KMS-11 (cell line): ENCODE measurements around the gene PLAAT3.
A peak's percentile ranks its signal among the peaks of the same experiment; 100 is the strongest.
"Not testable (repeated sequence)": the region's sequence is repeated elsewhere in the genome, so short reads cannot be mapped to it uniquely, and the experiment has no call there.

Source experiments
- H2AFZ ChIP-seq: fragments of 200-600 bp; sonication (generic); 2 replicates; pipeline ENCODE4 v1.6.1; 2016; ENCODE audit warnings: antibody characterized with exemption, mixed run types, low read depth
- H3K27ac ChIP-seq: fragments of 200-600 bp; sonication (generic); 2 replicates; pipeline ENCODE4 v1.6.1; 2016; ENCODE audit warnings: mild to moderate bottlenecking, mixed run types
- H3K27me3 ChIP-seq: fragments of 200-600 bp; sonication (generic); 2 replicates; pipeline ENCODE4 v1.6.1; 2017; ENCODE audit warnings: mild to moderate bottlenecking, low read depth, mixed run types, moderate library complexity; ENCODE audit not compliant: insufficient read depth
- H3K36me3 ChIP-seq: fragments of 200-600 bp; sonication (generic); 2 replicates; pipeline ENCODE4 v1.6.1; 2017; ENCODE audit warnings: mild to moderate bottlenecking, mixed run types; ENCODE audit not compliant: insufficient read depth
- H3K4me1 ChIP-seq: fragments of 200-600 bp; sonication (generic); 2 replicates; pipeline ENCODE4 v1.6.1; 2016; ENCODE audit warnings: mild to moderate bottlenecking, low read depth, mixed run types; ENCODE audit not compliant: poor library complexity, severe bottlenecking
- H3K4me2 ChIP-seq: fragments of 200-600 bp; sonication (generic); 2 replicates; pipeline ENCODE4 v1.7.0; 2016; ENCODE audit warnings: mild to moderate bottlenecking, mixed run types
- H3K4me3 ChIP-seq: fragments of 200-600 bp; sonication (generic); IDR thresholded peaks from 2 replicates; pipeline ENCODE4 v1.6.1; 2017; ENCODE audit warnings: low read depth, low read length, mixed read lengths; ENCODE audit not compliant: insufficient read depth
- H3K79me2 ChIP-seq: fragments of 200-600 bp; sonication (generic); 2 replicates; pipeline ENCODE4 v1.6.1; 2016; ENCODE audit warnings: low read depth, mixed run types; ENCODE audit not compliant: insufficient read depth
- H3K9ac ChIP-seq: fragments of 200-600 bp; sonication (generic); 2 replicates; pipeline ENCODE4 v1.6.1; 2016; ENCODE audit warnings: mild to moderate bottlenecking, mixed run types
- H4K20me1 ChIP-seq: fragments of 200-600 bp; sonication (generic); 2 replicates; pipeline ENCODE4 v1.6.1; 2016; ENCODE audit warnings: mild to moderate bottlenecking, mixed run types; ENCODE audit not compliant: insufficient read depth
- CTCF ChIP-seq: fragments of 200-600 bp; sonication (generic); conservative IDR thresholded peaks from 2 replicates; pipeline ENCODE4 v1.6.1; 2017; ENCODE audit warnings: low read depth, mild to moderate bottlenecking, antibody characterized with exemption, low read length, moderate library complexity, mixed read lengths

The PLAAT3 gene

GRCh38 chr11:63643205-63643604, 29.0 kb upstream of the PLAAT3 start:
- Histone ChIP-seq H3K4me3 (no peak overlapping the region), H3K27ac (no peak overlapping the region), H3K27me3 (no peaks in the 10 kb centered on the region), H3K4me2 (no peak overlapping the region), H3K79me2 (no peaks in the 10 kb centered on the region), H3K9ac (no peak overlapping the region), H3K36me3 (no peaks in the 10 kb centered on the region), H3K4me1 (no peaks in the 10 kb centered on the region), H4K20me1 (no peaks in the 10 kb centered on the region), H2AFZ (no peak overlapping the region)
- no peak for TF ChIP-seq CTCF

GRCh38 chr11:63641727-63642126, 27.5 kb upstream of the PLAAT3 start:
- Histone ChIP-seq H3K27me3 (no peaks in the 10 kb centered on the region), H3K36me3 (no peaks in the 10 kb centered on the region), H3K4me1 (peaks cover under 1% of the 10 kb centered on the region), H2AFZ (no peak overlapping the region), H4K20me1 (no peaks in the 10 kb centered on the region), H3K9ac (no peak overlapping the region), H3K4me3 (no peak overlapping the region), H3K4me2 (no peak overlapping the region), H3K27ac (no peak overlapping the region), H3K79me2 (no peaks in the 10 kb centered on the region)
- no peak for TF ChIP-seq CTCF

GRCh38 chr11:63639199-63639832, 25.1 kb upstream of the PLAAT3 start:
- Histone ChIP-seq H3K4me3 (no peak overlapping the region), H3K27ac (no peak overlapping the region), H4K20me1 (no peaks in the 10 kb centered on the region), H3K4me1 (peaks cover 4% of the 10 kb centered on the region), H3K79me2 (no peaks in the 10 kb centered on the region), H3K36me3 (no peaks in the 10 kb centered on the region), H2AFZ (no peak overlapping the region), H3K4me2 (no peak overlapping the region), H3K9ac (no peak overlapping the region), H3K27me3 (no peaks in the 10 kb centered on the region)
- peak; percentile 71 for TF ChIP-seq CTCF

- H3K9ac ChIP-seq, H3K36me3 ChIP-seq, H3K4me1 ChIP-seq, H3K79me2 ChIP-seq, H4K20me1 ChIP-seq, H2AFZ ChIP-seq, H3K4me2 ChIP-seq, H3K27ac ChIP-seq, H3K4me3 ChIP-seq, H3K27me3 ChIP-seq: not testable (repeated sequence)
Observed at GRCh38 chr11:63638436-63638835, 24.2 kb upstream of the PLAAT3 start.

- H3K9ac ChIP-seq = no peak overlapping the region
- no peak overlapping the region for H3K4me3 ChIP-seq
- H3K4me2 ChIP-seq = no peak overlapping the region
- no peak overlapping the region for H3K27ac ChIP-seq
- TF ChIP-seq CTCF = peak; percentile 89
- H3K36me3 ChIP-seq = 0 out of 2 replicates have a peak, but pooled peaks cover 6% of the 10 kb centered on the region
- no peaks in the 10 kb centered on the region for H4K20me1 ChIP-seq
- H3K4me1 ChIP-seq = peaks cover 4% of the 10 kb centered on the region
- no peak overlapping the region for H2AFZ ChIP-seq
- H3K79me2 ChIP-seq = no peaks in the 10 kb centered on the region
- H3K27me3 ChIP-seq = no peaks in the 10 kb centered on the region
Observed at GRCh38 chr11:63635762-63636465, 21.7 kb upstream of the PLAAT3 start.
